RWPE1 (cell line): ENCODE measurements around the gene C10orf67.

Source experiments
- CTCF ChIA-PET: fragments of 350-600 bp; sonication (Branson Sonifier 250); formaldehyde crosslinking; extraction: SDS; loops from one replicate; lab custom pipeline; 2021; lab: Yijun Ruan, JAX
- POLR2A ChIA-PET: fragments of 400-600 bp; formaldehyde crosslinking; extraction: SDS; loops from one replicate; lab custom pipeline; 2020; ENCODE audit warnings: antibody characterized with exemption; ENCODE audit not compliant: low non-redundant PET; lab: Yijun Ruan, JAX
- DNase-seq: peaks from one replicate; pipeline ENCODE4 v3.0.0; 2012; ENCODE audit warnings: low spot score
- H3K27ac ChIP-seq: fragments of 450-650 bp; 2 replicates; pipeline ENCODE4 v1.5.1; 2017
- TF ChIP-seq, protein P1 (sequence below): fragments of 450-650 bp; conservative IDR thresholded peaks from 2 replicates; pipeline ENCODE4 v1.5.1; 2017; ENCODE audit warnings: low read depth, mild to moderate bottlenecking

Gene C10orf67

DNA sequence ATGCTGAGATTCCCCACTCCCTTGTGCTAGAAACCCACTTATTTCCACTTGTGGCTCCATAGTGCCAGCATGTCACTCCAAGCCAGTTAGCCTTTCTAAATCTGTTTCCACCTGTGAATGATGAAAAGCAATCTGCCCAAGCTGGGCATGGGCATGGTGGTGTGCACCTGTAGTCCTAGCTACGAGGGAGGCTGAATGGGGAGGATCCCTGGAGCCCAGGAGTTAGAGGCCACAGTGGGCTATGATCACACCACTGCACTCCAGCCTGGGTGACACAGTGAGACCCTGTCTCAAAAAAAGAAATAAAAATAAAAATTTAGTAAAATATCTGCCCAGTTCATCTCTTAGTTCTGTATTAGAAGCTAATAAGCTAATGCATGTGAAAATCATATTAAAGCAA, 157.4 kb downstream of the C10orf67 start:
- ChIA-PET POLR2A (no interaction called here), CTCF (no interaction called here)
- DNase-seq = no peak
- H3K27ac ChIP-seq = no peak overlapping the region
- TF ChIP-seq, protein P1, sequence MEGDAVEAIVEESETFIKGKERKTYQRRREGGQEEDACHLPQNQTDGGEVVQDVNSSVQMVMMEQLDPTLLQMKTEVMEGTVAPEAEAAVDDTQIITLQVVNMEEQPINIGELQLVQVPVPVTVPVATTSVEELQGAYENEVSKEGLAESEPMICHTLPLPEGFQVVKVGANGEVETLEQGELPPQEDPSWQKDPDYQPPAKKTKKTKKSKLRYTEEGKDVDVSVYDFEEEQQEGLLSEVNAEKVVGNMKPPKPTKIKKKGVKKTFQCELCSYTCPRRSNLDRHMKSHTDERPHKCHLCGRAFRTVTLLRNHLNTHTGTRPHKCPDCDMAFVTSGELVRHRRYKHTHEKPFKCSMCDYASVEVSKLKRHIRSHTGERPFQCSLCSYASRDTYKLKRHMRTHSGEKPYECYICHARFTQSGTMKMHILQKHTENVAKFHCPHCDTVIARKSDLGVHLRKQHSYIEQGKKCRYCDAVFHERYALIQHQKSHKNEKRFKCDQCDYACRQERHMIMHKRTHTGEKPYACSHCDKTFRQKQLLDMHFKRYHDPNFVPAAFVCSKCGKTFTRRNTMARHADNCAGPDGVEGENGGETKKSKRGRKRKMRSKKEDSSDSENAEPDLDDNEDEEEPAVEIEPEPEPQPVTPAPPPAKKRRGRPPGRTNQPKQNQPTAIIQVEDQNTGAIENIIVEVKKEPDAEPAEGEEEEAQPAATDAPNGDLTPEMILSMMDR = no peak

DNA sequence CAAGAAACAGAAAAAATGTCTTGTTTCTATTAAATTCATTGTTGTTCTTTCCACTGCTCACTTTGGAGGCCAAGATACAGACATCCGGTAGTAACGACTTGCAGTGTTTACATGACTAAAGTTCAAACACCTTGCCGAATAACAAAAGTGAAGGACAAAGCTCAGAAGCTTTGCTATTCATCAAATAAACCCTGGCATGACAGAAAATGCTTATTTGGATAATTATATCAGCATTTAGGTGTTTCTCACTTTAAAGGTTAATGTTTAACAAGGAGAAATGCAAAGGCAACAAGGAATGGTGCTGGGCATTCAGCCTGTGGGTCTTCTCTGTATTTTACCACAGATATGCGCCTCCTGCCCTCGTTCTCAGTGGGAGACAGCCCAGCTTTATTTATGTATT, 157.9 kb downstream of the C10orf67 start:
- H3K27ac ChIP-seq = no peak overlapping the region
- ChIA-PET POLR2A (no interaction called here), CTCF (no interaction called here)
- TF ChIP-seq, protein P1 = no peak
- no peak for DNase-seq

DNA sequence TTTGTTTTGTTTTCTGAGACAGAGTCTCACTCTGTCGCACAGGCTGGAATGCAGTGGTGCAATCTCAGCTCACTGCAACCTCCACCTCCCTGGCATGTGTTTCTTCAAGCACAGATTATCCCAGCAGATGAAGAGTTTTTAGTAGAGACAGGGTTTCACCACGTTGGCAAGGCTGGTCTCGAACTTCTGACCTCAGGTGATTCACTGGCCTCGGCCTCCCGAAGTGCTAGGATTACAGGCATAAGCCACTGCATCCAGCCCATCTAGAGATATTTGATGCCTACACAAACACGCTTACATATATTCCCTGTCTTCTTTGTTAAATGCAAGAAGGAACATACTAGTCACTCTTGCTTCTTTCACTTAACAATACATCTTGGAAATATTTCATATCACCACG, 158.4 kb downstream of the C10orf67 start:
- CTCF ChIA-PET = no interaction called here
- no peak for DNase-seq
- POLR2A ChIA-PET = no interaction called here
- TF ChIP-seq, protein P1 = no peak
- H3K27ac ChIP-seq = no peak overlapping the region

DNA sequence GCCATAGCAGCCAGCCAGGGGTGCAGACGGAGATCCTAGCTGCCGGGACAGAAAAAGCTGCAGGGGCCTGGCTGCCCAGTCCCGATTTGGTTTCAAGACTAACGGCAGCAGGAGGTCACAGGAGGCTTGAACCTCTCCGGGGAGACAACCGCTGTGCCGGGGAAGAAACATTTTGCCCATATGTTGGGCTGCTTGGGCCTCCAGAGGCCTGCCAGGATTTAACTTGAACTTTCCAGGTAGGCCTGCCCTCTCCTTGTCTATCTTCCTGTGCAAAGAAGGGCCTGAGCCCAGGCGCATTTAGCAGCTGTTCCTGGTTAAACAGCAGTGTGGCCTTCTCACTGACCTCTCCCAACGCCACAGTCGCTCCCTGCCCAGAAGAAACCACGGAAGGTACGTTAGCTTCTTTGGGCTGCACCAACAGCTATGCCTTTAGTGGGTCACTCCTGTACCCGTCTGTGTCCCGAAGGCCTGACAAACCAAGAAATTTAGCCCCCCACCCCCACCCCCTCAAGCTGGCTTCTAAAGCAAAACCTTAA, 169.6 kb downstream of the C10orf67 start:
- DNase-seq = no peak
- TF ChIP-seq, protein P1 = no peak
- CTCF ChIA-PET = no interaction called here
- POLR2A ChIA-PET = no interaction called here
- H3K27ac ChIP-seq = no peak overlapping the region

DNA sequence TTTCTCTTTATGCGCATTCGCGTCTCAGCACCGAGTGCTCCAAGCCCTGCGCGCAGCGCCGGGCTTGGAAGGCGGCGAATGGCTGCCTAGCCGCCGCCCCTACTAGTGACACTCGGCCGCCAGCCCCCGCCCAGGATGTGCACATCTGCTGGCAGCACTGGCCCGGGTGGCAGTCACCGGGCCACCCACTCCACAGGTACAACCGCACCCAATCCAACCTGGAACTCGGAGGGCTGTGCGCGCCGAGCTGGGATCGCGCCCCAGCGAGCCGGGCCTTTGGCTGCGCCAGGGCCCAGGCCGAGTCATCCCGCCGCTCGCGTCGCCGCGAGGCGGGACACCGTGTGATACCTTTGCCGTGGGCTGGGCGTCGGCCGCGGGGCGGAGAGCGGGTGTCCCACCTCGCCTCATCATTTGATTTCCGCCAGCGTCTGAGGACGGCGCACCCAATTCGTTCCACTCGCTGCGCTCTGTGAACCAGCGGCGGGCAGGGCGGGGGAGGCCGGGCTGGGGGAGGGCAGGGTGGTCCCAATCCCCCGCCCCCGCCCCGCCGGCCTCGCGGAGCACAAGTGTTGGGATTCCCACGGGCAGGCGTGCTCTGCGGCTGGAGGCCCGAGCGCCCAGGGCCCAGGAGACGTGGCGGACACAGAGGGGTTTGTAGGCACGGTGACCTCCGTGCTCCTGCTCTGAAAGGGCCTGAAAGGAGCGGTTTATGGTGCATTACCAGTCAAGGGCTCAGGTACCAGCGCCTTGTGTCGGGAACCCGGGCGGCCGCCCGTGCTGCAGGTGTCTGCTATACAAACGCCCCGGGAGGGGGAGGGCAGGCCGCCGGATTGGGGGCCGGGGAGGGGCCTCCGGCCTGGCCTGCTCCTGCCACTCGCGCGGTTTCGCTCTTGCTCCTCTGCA, 170.3 kb downstream of the C10orf67 start:
- DNase-seq = no peak
- ChIA-PET CTCF (no interaction called here), POLR2A (no interaction called here)
- TF ChIP-seq, protein P1 = no peak
- no peak overlapping the region for H3K27ac ChIP-seq

DNA sequence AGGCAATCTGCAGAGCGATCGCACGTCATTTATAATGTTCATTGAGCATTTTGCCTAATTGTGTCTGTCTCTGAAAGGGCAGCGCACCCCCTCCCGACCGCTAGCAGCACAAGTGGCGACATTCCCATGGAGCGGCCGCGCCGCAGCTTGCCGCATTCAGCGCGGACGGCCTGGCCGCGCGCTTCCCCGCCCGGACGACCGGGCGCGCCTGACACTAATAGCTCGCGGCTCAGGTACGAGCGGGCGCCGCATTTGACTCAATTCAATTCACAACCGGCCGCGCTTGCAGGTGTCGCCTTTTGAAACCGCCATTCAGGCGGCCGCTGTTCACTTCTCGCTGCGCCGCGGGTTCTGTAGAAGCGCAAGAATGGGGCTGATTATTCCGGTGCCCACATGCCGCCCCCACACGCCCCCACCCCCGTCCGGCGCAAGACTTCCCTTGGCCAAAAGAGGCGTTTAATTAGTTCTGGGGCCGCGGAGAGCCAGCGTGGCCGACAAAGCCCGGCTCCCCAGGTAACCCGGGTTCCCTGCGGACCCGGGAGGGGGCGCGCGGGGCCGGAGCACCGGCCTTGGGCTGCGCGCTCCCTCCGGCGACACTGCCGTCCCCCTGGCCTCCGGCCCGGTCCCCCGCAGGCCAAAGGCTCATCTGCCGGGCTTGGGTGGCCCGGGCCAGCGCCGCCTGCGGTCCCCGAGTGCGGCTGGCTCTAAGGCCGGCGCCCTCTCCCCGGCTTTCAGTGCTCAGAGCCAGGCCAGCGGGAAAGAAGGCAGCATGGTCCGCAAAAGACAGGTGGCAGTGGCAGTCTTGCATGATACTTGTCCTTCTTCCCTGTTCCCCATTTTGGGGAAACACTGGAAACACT, 171.2 kb downstream of the C10orf67 start:
- POLR2A ChIA-PET = no interaction called here
- CTCF ChIA-PET = interaction anchor here (1.0 kb wide), 1 partner anchor 16 kb away, joined by 3 read pairs; no protein-coding TSS in a partner anchor
- H3K27ac ChIP-seq = no peak overlapping the region
- no peak for DNase-seq
- TF ChIP-seq, protein P1 = no peak
